A673 (cell line): ENCODE data around the gene DPM2.

Source experiments
- EZH2 ChIP-seq: fragments of 200-600 bp; sonication (generic); IDR thresholded peaks from 2 replicates; pipeline ENCODE4 v1.6.1; 2017; ENCODE audit warnings: borderline replicate concordance, low read depth, mild to moderate bottlenecking, mixed read lengths, antibody characterized with exemption, low read length; ENCODE audit not compliant: poor library complexity, severe bottlenecking
- TF ChIP-seq, protein P1 (sequence below): fragments of 300-800, 200-600 bp; sonication (generic); conservative IDR thresholded peaks from 2 replicates; pipeline ENCODE4 v1.5.1; 2017; ENCODE audit warnings: low read depth, mild to moderate bottlenecking, antibody characterized with exemption, low read length, moderate library complexity, mixed read lengths

DNA sequence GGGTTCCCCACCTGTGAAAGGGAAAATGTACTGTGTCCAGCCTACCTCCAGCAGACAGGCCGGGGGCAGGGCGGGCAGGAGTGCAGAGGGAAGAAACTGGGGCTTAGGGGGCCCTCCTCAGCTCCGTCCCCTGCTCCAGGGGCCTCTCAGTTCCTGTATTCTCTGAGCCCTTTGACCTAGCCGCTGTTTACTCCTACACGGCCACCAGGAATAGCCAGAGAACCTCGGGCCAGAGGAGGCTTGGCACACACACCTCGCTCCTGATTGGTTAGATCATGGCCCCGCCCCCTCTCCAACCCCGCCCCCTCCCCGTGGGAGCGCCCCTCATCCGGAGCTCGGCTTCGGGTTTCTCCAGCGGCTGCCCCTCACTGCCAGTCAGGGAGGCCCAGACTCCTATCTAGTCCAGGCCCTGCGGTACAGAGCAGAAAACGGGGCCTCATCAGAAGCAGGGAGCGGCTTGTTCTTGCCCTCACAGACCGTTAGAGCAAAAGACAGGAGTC, 40.4 kb downstream of the DPM2 start:
- TF ChIP-seq, protein P1, sequence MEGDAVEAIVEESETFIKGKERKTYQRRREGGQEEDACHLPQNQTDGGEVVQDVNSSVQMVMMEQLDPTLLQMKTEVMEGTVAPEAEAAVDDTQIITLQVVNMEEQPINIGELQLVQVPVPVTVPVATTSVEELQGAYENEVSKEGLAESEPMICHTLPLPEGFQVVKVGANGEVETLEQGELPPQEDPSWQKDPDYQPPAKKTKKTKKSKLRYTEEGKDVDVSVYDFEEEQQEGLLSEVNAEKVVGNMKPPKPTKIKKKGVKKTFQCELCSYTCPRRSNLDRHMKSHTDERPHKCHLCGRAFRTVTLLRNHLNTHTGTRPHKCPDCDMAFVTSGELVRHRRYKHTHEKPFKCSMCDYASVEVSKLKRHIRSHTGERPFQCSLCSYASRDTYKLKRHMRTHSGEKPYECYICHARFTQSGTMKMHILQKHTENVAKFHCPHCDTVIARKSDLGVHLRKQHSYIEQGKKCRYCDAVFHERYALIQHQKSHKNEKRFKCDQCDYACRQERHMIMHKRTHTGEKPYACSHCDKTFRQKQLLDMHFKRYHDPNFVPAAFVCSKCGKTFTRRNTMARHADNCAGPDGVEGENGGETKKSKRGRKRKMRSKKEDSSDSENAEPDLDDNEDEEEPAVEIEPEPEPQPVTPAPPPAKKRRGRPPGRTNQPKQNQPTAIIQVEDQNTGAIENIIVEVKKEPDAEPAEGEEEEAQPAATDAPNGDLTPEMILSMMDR, result no peak
- TF ChIP-seq EZH2, result no peak
